Hematopoietic multipotent progenitor cell treated with erythropoietin and hydrocortisone succinate and interleukin-3 and kit ligand, for 8 days (in vitro differentiated cells): ENCODE measurements around the gene TKFC.
A peak's percentile ranks its signal among the peaks of the same experiment; 100 is the strongest.

Experiments
- DNase-seq: peaks from one replicate; pipeline ENCODE4 v3.0.0-alpha.2; 2015

Gene TKFC

GRCh38 chr11:61325649-61326414 lies 7.2 kb upstream of the TKFC start:
- peak; percentile 33 for DNase-seq

- no peak for DNase-seq
Observed at GRCh38 chr11:61327669-61328071, 5.4 kb upstream of the TKFC start.

GRCh38 chr11:61328351-61328750 lies 4.7 kb upstream of the TKFC start:
- no peak for DNase-seq

- DNase-seq: no peak
Observed at GRCh38 chr11:61329871-61330270, 3.2 kb upstream of the TKFC start.

GRCh38 chr11:61331651-61332050 lies 1.4 kb upstream of the TKFC start:
- DNase-seq: no peak

GRCh38 chr11:61332281-61332796 lies 689 bp upstream of the TKFC start:
- DNase-seq: no peak

- peak; percentile 63 for DNase-seq
Observed at GRCh38 chr11:61333550-61334433, 764 bp downstream of the TKFC start.

GRCh38 chr11:61334434-61335354 lies 1.7 kb downstream of the TKFC start:
- peak; percentile 49 for DNase-seq

- DNase-seq: peak; percentile 85
Observed at GRCh38 chr11:61335355-61335710, 2.3 kb downstream of the TKFC start.

- DNase-seq: peak; percentile 88
Observed at GRCh38 chr11:61336171-61336935, 3.3 kb downstream of the TKFC start.

GRCh38 chr11:61337706-61338470 lies 4.9 kb downstream of the TKFC start:
- no peak for DNase-seq

- no peak for DNase-seq
Observed at GRCh38 chr11:61338783-61339489, 5.9 kb downstream of the TKFC start.

GRCh38 chr11:61339490-61339878 lies 6.5 kb downstream of the TKFC start:
- no peak for DNase-seq

- no peak for DNase-seq
Observed at GRCh38 chr11:61340979-61341378, 8.0 kb downstream of the TKFC start.

GRCh38 chr11:61341706-61342105 lies 8.7 kb downstream of the TKFC start:
- no peak for DNase-seq

GRCh38 chr11:61342207-61342803 lies 9.3 kb downstream of the TKFC start:
- no peak for DNase-seq

GRCh38 chr11:61343792-61344745 lies 11.0 kb downstream of the TKFC start:
- DNase-seq: peak; percentile 53

- DNase-seq: no peak
Observed at GRCh38 chr11:61345170-61345610, 12.2 kb downstream of the TKFC start.
